Pericardium fibroblast (primary cell): ENCODE data around the gene PBLD. TPM values are rescaled to one million over a fixed set of nuclear protein-coding genes. Genes with fewer than 3 reads are reported as not detected.

Experiments used
- total RNA-seq: library from RNA; depleted of rRNA; stranded (reverse); fragments of >200 nt; gene quantifications from 2 replicates; pipeline ENCODE4 v1.2.3, GENCODE V29; 2015

PBLD gene
- 3.8 and 6.7 TPM in 2 replicates for total RNA-seq

GRCh38 chr10:68332259-68333057 lies at the start of gene PBLD:
Gene PBLD, minus strand, starts transcription at chr10:68332928. Its CDS starts 26,084 bp downstream, at chr10:68306844.

GRCh38 chr10:68331455-68332258 lies 1.1 kb downstream of the PBLD start, which contains the start of gene HNRNPH3:
Gene HNRNPH3, plus strand, starts transcription at chr10:68332064. Its CDS starts 5,158 bp downstream, at chr10:68337222.

Other genes starting within 250 kb of the PBLD start
- gene MYPN, start 223.4 kb downstream of the PBLD start, total RNA-seq = 0.34 TPM in 1 of 2 replicates, not detected in the other
- not detected in 2 replicates for gene ATOH7, start 100.8 kb downstream of the PBLD start, total RNA-seq
- 11.0 and 11.2 TPM in 2 replicates for gene HNRNPH3, start 864 bp downstream of the PBLD start, total RNA-seq
- 14.1 and 18.6 TPM in 2 replicates for gene RUFY2, start 74.3 kb upstream of the PBLD start, total RNA-seq
- 0.70 and 0.85 TPM in 2 replicates for gene DNA2, start 139.0 kb upstream of the PBLD start, total RNA-seq
- 7.2 and 8.3 TPM in 2 replicates for gene SLC25A16, start 194.6 kb upstream of the PBLD start, total RNA-seq
- 4.2 and 5.4 TPM in 2 replicates for gene TET1, start 227.4 kb upstream of the PBLD start, total RNA-seq